ENCODE results near the gene SDF4. TPM values are rescaled to one million over a fixed set of nuclear protein-coding genes. Genes with fewer than 3 reads are reported as not detected.

SDF4 gene
- total and polyA plus RNA-seq, 2 of the 4 experiments (the other 2 are of a cell fraction), result 57.0 to 250 TPM

DNA sequence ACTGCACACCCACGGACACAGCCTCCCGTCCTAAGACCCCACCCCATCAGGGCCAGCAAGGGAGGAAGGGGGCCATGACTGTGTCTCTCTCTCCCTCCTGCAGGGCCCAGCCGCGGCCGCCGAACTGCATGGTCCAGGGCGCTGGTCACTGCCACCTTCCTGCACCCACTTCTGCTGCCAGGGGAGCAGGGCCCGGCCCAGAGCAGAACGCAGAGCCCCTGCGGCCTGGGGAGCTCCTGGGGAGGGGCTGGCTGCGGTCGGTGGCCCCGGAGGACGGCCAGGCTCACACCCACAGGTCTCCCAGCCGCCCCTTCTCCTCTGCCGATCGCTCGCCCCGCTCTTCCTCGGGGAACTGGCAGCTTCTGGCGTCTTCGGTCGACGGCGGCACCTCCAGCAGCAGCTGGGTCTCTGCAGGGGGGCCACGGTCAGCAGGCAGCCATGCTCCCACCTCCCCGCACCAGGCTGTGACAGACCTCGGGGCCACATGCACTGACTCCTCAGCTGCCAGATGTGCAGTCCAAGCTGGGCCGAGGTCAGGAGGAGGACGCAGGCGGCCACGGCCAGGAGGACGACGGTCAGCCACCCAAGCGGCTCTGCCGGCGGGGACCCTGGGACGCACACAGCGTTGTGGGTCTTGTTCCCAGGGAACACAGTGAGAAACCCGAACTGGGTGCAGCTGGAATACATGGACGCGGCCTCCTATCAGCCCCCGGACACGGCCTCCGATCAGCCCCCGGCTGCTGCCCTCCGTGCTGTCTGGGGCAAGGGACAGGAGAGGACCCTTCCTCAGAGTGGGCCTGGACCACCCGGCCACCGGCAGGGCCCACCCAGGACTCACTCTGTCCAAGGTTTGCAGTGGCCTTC, 28.0 kb downstream of the SDF4 start:
- H3K27me3 ChIP-seq (ENCODE audit: control insufficient read depth, insufficient read depth, low read length), result no peaks in the 10 kb centered on the region; the same call in 1 of the 2 replicates
- in situ Hi-C loops (cut with MboI; ENCODE audit: low sequenced_read_pairs), result no loop called here
- H2BK15ac ChIP-seq (ENCODE audit: low read depth, low read length), result no peak overlapping the region
- H2BK20ac ChIP-seq (ENCODE audit: low read depth, low read length), result no peak overlapping the region
- H3K4me3 ChIP-seq (ENCODE audit: insufficient read depth, low read depth, low read length), result no peak overlapping the region
- H3K9me3 ChIP-seq (ENCODE audit: control insufficient read depth, insufficient read depth, low read length), result no peaks in the 10 kb centered on the region
- ChIA-PET CTCF (no interaction called here), POLR2A (ENCODE audit: unreplicated experiment) (no interaction called here)
- no TSS peak for BruUV-seq (replicated peaks)
- no peak overlapping the region for H3K4me2 ChIP-seq (ENCODE audit: low read depth, low read length)
- H3K36me3 ChIP-seq (ENCODE audit: control insufficient read depth, insufficient read depth, low read length), result no peaks in the 10 kb centered on the region
- WGBS, 2 experiments (ENCODE audit: extremely low coverage in 2 of 2, insufficient read length in 1 of 2), result 63% methylated on average over 26 of the region's 49 CpGs; no CpG with 5 or more reads in 1 of the 2 experiments
- H3K4ac ChIP-seq (ENCODE audit: low read depth, low read length), result no peak overlapping the region
- H3K14ac ChIP-seq (replicated peaks; ENCODE audit: low read depth, low read length), result no peak overlapping the region
- DNase-seq, result no peak
- H2BK120ac ChIP-seq (ENCODE audit: low read depth, low read length), result no peak overlapping the region
- dilution Hi-C loops (cut with HindIII; ENCODE audit: low sequenced_read_pairs, unreplicated experiment), result no loop called here
- intact Hi-C loops (cut with micrococcal nuclease), result no loop called here
- H4K8ac ChIP-seq (ENCODE audit: low read depth in 2 of 2, low read length in 2 of 2), result no peak overlapping the region
- ATAC-seq (ENCODE audit: low read depth), result no peak
- H3K18ac ChIP-seq (ENCODE audit: low read depth, low read length), result no peak overlapping the region
- H4K20me1 ChIP-seq (ENCODE audit: insufficient read depth, low read length), result no peaks in the 10 kb centered on the region
- H3K79me1 ChIP-seq (ENCODE audit: low read depth in 1 of 2, low read length in 2 of 2), result no peaks in the 10 kb centered on the region
- H3K27ac ChIP-seq (ENCODE audit: insufficient read depth, low read length), result no peak overlapping the region
- H3K23ac ChIP-seq (ENCODE audit: low read depth, low read length), result no peak overlapping the region
- no peak overlapping the region for H4K5ac ChIP-seq (ENCODE audit: low read depth, low read length)
- H2AK5ac ChIP-seq (ENCODE audit: low read depth, low read length), result no peak overlapping the region
- no peak overlapping the region for H3K9ac ChIP-seq (ENCODE audit: low read depth, low read length)
- H3K4me1 ChIP-seq (ENCODE audit: control insufficient read depth, insufficient read depth, low read length), result peaks cover 8% of the 10 kb centered on the region
- H3K9me1 ChIP-seq (ENCODE audit: insufficient read depth, low read length), result no peaks in the 10 kb centered on the region
- H2AFZ ChIP-seq (replicated peaks; ENCODE audit: low read length, poor library complexity), result peak overlapping the region; percentile 43
- no peak overlapping the region for H4K91ac ChIP-seq (ENCODE audit: insufficient read depth, low read depth, low read length)
- H3K56ac ChIP-seq (ENCODE audit: extremely low read depth, insufficient read depth, low read length), result no peak overlapping the region
- no peak overlapping the region for H2BK5ac ChIP-seq (ENCODE audit: low read depth, low read length, poor library complexity, severe bottlenecking)
- TF ChIP-seq NFE2L2 (IDR thresholded peaks at IDR 0.05; ENCODE audit: low read depth, low read length) (no peak), MAFK (IDR thresholded peaks at IDR 0.05; ENCODE audit: low read depth, low read length) (no peak), BHLHE40 (IDR thresholded peaks at IDR 0.05; ENCODE audit: low read depth, low read length) (no peak), CEBPB (IDR thresholded peaks at IDR 0.05; ENCODE audit: low read depth, low read length) (no peak), RFX5 (IDR thresholded peaks at IDR 0.05; ENCODE audit: low read depth, low read length) (no peak), FOS (IDR thresholded peaks at IDR 0.05; ENCODE audit: low read depth, low read length) (no peak), RAD21 (IDR thresholded peaks at IDR 0.05; ENCODE audit: low read length) (no peak), MAZ (IDR thresholded peaks at IDR 0.05; ENCODE audit: borderline replicate concordance, low read depth, low read length) (no peak), MXI1 (IDR thresholded peaks at IDR 0.05; ENCODE audit: borderline replicate concordance, low read depth, low read length) (no peak), CHD1 (IDR thresholded peaks at IDR 0.05; ENCODE audit: low read depth, low read length) (no peak), POLR2A (IDR thresholded peaks at IDR 0.05; ENCODE audit: low read depth, low read length) (no peak), SMC3 (IDR thresholded peaks at IDR 0.05; ENCODE audit: low read depth, low read length) (no peak)
- TF ChIP-seq, protein P1, sequence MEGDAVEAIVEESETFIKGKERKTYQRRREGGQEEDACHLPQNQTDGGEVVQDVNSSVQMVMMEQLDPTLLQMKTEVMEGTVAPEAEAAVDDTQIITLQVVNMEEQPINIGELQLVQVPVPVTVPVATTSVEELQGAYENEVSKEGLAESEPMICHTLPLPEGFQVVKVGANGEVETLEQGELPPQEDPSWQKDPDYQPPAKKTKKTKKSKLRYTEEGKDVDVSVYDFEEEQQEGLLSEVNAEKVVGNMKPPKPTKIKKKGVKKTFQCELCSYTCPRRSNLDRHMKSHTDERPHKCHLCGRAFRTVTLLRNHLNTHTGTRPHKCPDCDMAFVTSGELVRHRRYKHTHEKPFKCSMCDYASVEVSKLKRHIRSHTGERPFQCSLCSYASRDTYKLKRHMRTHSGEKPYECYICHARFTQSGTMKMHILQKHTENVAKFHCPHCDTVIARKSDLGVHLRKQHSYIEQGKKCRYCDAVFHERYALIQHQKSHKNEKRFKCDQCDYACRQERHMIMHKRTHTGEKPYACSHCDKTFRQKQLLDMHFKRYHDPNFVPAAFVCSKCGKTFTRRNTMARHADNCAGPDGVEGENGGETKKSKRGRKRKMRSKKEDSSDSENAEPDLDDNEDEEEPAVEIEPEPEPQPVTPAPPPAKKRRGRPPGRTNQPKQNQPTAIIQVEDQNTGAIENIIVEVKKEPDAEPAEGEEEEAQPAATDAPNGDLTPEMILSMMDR (conservative IDR thresholded peaks at IDR 0.05; ENCODE audit: low read depth, low read length), result no peak
- peak overlapping the region; percentile 61 for H2AK9ac ChIP-seq (replicated peaks; ENCODE audit: low read depth, low read length, poor library complexity)

All from IMR-90 (cell line).